ENCODE results near the gene SPACDR. TPM values are rescaled to one million over a fixed set of nuclear protein-coding genes. Genes with fewer than 3 reads are reported as not detected.

Gene SPACDR
- total and polyA plus RNA-seq, 2 experiments from 2014 or later, result 0.42 to 0.52 TPM

- Mint-ChIP-seq H3K27ac (peak overlapping the region; percentile 87), H3K36me3 (ENCODE audit: low read depth) (no peaks in the 10 kb centered on the region), H3K9me3 (no peaks in the 10 kb centered on the region), H3K4me1 (peaks cover 12% of the 10 kb centered on the region), H3K4me3 (no peak overlapping the region), H3K27me3 (ENCODE audit: insufficient read depth, low read depth, poor library complexity) (peaks cover 13% of the 10 kb centered on the region)
- Histone ChIP-seq H3K27me3 (ENCODE audit: insufficient read depth) (no peaks in the 10 kb centered on the region), H3K27ac (ENCODE audit: low read depth) (no peak overlapping the region), H3K9me2 (ENCODE audit: insufficient read depth) (no peaks in the 10 kb centered on the region), H3K4me3 (no peak overlapping the region), H3F3A (replicated peaks; ENCODE audit: low read depth) (no peaks in the 10 kb centered on the region), H3K79me2 (replicated peaks; ENCODE audit: insufficient read depth) (no peaks in the 10 kb centered on the region), H4K20me1 (replicated peaks; ENCODE audit: insufficient read depth) (no peaks in the 10 kb centered on the region), H3K4me1 (ENCODE audit: insufficient read depth) (no peaks in the 10 kb centered on the region; the same call in 1 of the 2 replicates), H3K4me2 (no peak overlapping the region), H3K36me3 (ENCODE audit: insufficient read depth) (no peaks in the 10 kb centered on the region), H2AFZ (peak overlapping the region; percentile 84; the same call in 1 of the 2 replicates)
- peak; percentile 30 for ATAC-seq
- TF ChIP-seq ZNF331 (CRISPR knock-in tag; IDR thresholded peaks at IDR 0.05; ENCODE audit: low read depth), result no peak
- TF ChIP-seq NANOG (IDR thresholded peaks at IDR 0.05; ENCODE audit: borderline replicate concordance), result no peak
- TF ChIP-seq ZNF462 (CRISPR knock-in tag; IDR thresholded peaks at IDR 0.05), result no peak
- no peak for TF ChIP-seq ETS1 (IDR thresholded peaks at IDR 0.05)
- TF ChIP-seq EZH2phosphoT487 (IDR thresholded peaks at IDR 0.05; ENCODE audit: unreplicated experiment), result no peak
- TF ChIP-seq ZNF114 (CRISPR knock-in tag; IDR thresholded peaks at IDR 0.05), result no peak
- TF ChIP-seq CTCF (conservative IDR thresholded peaks at IDR 0.05; ENCODE audit: low read depth in 2 of 2), result no peak
- TF ChIP-seq POLR2AphosphoS5 (IDR thresholded peaks at IDR 0.05; ENCODE audit: low read depth), result no peak
- no peak for TF ChIP-seq CREB1 (CRISPR knock-in tag; IDR thresholded peaks at IDR 0.05; ENCODE audit: low read depth)
- TF ChIP-seq STAT1 (IDR thresholded peaks at IDR 0.05; ENCODE audit: unreplicated experiment), result no peak
- TF ChIP-seq JUNB (IDR thresholded peaks at IDR 0.05; ENCODE audit: unreplicated experiment), result no peak
- no peak for TF ChIP-seq REST (IDR thresholded peaks at IDR 0.05; ENCODE audit: unreplicated experiment)
- no peak for DNase-seq (ENCODE audit: low spot score)
Measured at GRCh38 chr7:100444311-100445278, 19.5 kb downstream of the SPACDR start.

Data from GM23338 (cell line).